Ovary (tissue), 9 donors: Measurements from ENCODE around the gene FAHD2A. TPM values are rescaled to one million over a fixed set of nuclear protein-coding genes. Genes with fewer than 3 reads are reported as not detected.
"Not testable (repeated sequence)": the region's sequence is repeated elsewhere in the genome, so short reads cannot be mapped to it uniquely, and the experiment has no call there.

ENCODE experiments used
- DNase-seq, 5 donors: peaks; one replicate each; pipeline ENCODE4 v3.0.0-alpha.2; 2019 to 2020
- H3K27ac ChIP-seq, 2 donors: fragments of 200-600 bp; one replicate each; pipeline versions ENCODE4 v1.5.1 to v1.8.0; 2019 to 2022
- H3K27me3 ChIP-seq: fragments of 200-600 bp; one replicate; pipeline ENCODE4 v1.8.0; 2022
- H3K36me3 ChIP-seq: fragments of 200-600 bp; sonication (generic); one replicate; pipeline ENCODE4 v1.5.1; 2019
- H3K4me1 ChIP-seq: one replicate; pipeline ENCODE4 v1.8.1; 2013; ENCODE audit warnings: mild to moderate bottlenecking, moderate library complexity; ENCODE audit not compliant: insufficient read depth
- H3K4me3 ChIP-seq: fragments of 200-600 bp; sonication (generic); one replicate; pipeline ENCODE4 v1.5.1; 2017
- H3K9me3 ChIP-seq, 2 donors: fragments of 200-600 bp in 1 of 2; sonication (generic) in 1 of 2; one replicate each; pipeline versions ENCODE4 v1.5.1 to v1.8.1; 2013 to 2019; ENCODE audit warnings: mild to moderate bottlenecking in 1 of 2, moderate library complexity in 1 of 2
- CTCF ChIP-seq, 3 donors: fragments of 450-650 bp in 2 of 3; fragments of 200-600 bp in 1 of 3; IDR thresholded peaks; one replicate each; pipeline versions ENCODE4 v1.5.1 to v1.8.0; 2016 to 2022; ENCODE audit warnings: antibody characterized with exemption in 3 of 3, mild to moderate bottlenecking in 1 of 3
- EP300 ChIP-seq: sonication (generic); formaldehyde crosslinking; IDR thresholded peaks from one replicate; pipeline ENCODE4 v1.6.1; 2017; ENCODE audit warnings: antibody characterized with exemption
- POLR2A ChIP-seq: fragments of 450-650 bp; IDR thresholded peaks from one replicate; pipeline ENCODE4 v1.6.1; 2017; ENCODE audit warnings: antibody characterized with exemption, mild to moderate bottlenecking, moderate library complexity
- WGBS, 3 donors: extraction: QIAGEN DNeasy Blood & Tissue Kit in 1 of 3; methylation state at CpG; one replicate each; pipeline versions ENCODE4 v1.1.5 to v1.1.7; 2013 to 2017; 5-methylcytosine and 5-hydroxymethylcytosine counted together
- intact Hi-C, 4 donors: fragments of 100-400 bp; cut with DNase I; formaldehyde crosslinking; loops; one replicate each; pipeline versions ENCODE4 v1.11.0 to v1.15.1; 2022 to 2023
- polyA plus RNA-seq, 2 donors: library from polyadenylated mRNA; stranded (reverse); fragments of 200-250 nt in 1 of 2; fragments of 350-450 nt in 1 of 2; fragmentation: Illumina TruSeq in 1 of 2; extraction: RNeasy Lipid Tissue Mini Kit (QIAGEN cat#74804) in 1 of 2; gene quantifications; one replicate each; pipeline ENCODE4 v1.2.3, GENCODE V29; 2013 to 2014
- total RNA-seq, 7 donors: library from RNA; depleted of rRNA in 2 of 7; stranded (reverse); fragments of >200 nt in 2 of 7; fragmentation: NEBNext Ultra II Directional in 3 of 7; extraction: Animal tissue kit (Norgen Biotek cat#: 25700) in 3 of 7; gene quantifications; one replicate each; pipeline versions ENCODE4 v1.1.0 to v1.2.4, GENCODE V29; 2016 to 2023
- donor health status: DM: no; HTN: no; CAD: no; lungs with moderate emphysema.
- donor health status: DM: no; HTN: no; CAD: no.
- donor health status: Bipolar disorder and iron deficiency.
- donor health status: DM: yes; HTN: yes; CAD: no.
- donor health status: DM: no; HTN: no; CAD: no.
- donor health status: DM: yes; HTN: yes; CAD: no.

FAHD2A gene
- total and polyA plus RNA-seq, 9 donors, result 15.3 to 33.6 (median 29.2) TPM

GRCh38 chr2:95399061-95399460, 3.4 kb upstream of the FAHD2A start:
- H3K27me3 ChIP-seq, result no peaks in the 10 kb centered on the region
- H3K4me1 ChIP-seq, result peaks cover 6% of the 10 kb centered on the region
- H3K27ac ChIP-seq, result no peak overlapping the region
- intact Hi-C loops, result no loop called here
- H3K4me3 ChIP-seq, result no peak overlapping the region
- no peak for TF ChIP-seq EP300
- TF ChIP-seq CTCF (IDR thresholded peaks at IDR 0.05), result no peak
- no peak for TF ChIP-seq POLR2A
- H3K36me3 ChIP-seq, result no peaks in the 10 kb centered on the region
- no peaks in the 10 kb centered on the region for H3K9me3 ChIP-seq
- 92 to 93% (median 92%) methylated on average over 7 of the region's 7 CpGs for WGBS, 3 donors
- DNase-seq, result no peak

GRCh38 chr2:95401480-95401879, 1.0 kb upstream of the FAHD2A start:
- Histone ChIP-seq H3K4me3 (peak overlapping the region; percentile 75), H3K9me3 (no peaks in the 10 kb centered on the region), H3K4me1 (peaks cover 6% of the 10 kb centered on the region), H3K27ac (no peak overlapping the region), H3K27me3 (no peaks in the 10 kb centered on the region), H3K36me3 (no peaks in the 10 kb centered on the region)
- TF ChIP-seq CTCF (IDR thresholded peaks at IDR 0.05), result no peak
- no peak for TF ChIP-seq POLR2A
- TF ChIP-seq EP300, result no peak
- intact Hi-C loops, result no loop called here
- DNase-seq, result no peak
- 69 to 78% (median 72%) methylated on average over 9 of the region's 9 CpGs for WGBS, 3 donors

- H3K9me3 ChIP-seq, H3K4me1 ChIP-seq, H3K27me3 ChIP-seq, H3K36me3 ChIP-seq, intact Hi-C loops, DNase-seq: not testable (repeated sequence)
- Histone ChIP-seq H3K4me3 (peak overlapping the region; percentile 75), H3K27ac (peak overlapping the region in 1 of 2 donors; percentile 43)
- 0 to 1% (median 1%) methylated on average over 10 of the region's 10 CpGs for WGBS, 3 donors
These were observed 521 bp upstream of the FAHD2A start for GRCh38 chr2:95402004-95402369.

- H3K4me1 ChIP-seq, intact Hi-C loops, DNase-seq, H3K36me3 ChIP-seq, H3K9me3 ChIP-seq, H3K27me3 ChIP-seq: not testable (repeated sequence)
- peak overlapping the region; percentile 75 for H3K4me3 ChIP-seq
- H3K27ac ChIP-seq, result peak overlapping the region; percentile 43 to 66
- whole genome bisulfite sequencing, 3 donors, result 0 to 3% (median 1%) methylated on average over 5 of the region's 5 CpGs
These were observed 755 bp downstream of the FAHD2A start for GRCh38 chr2:95403204-95403721.

- DNase-seq, H3K36me3 ChIP-seq, H3K4me1 ChIP-seq, H3K27ac ChIP-seq, H3K9me3 ChIP-seq, H3K4me3 ChIP-seq, intact Hi-C loops, H3K27me3 ChIP-seq: not testable (repeated sequence)
- 81 to 85% (median 81%) methylated on average over 5 of the region's 5 CpGs for whole genome bisulfite sequencing, 3 donors
These were observed 1.3 kb downstream of the FAHD2A start for GRCh38 chr2:95403824-95404223.

- H3K4me1 ChIP-seq, H3K27me3 ChIP-seq, DNase-seq, H3K9me3 ChIP-seq, H3K27ac ChIP-seq, H3K4me3 ChIP-seq, H3K36me3 ChIP-seq, intact Hi-C loops: not testable (repeated sequence)
- WGBS, 3 donors, result 76 to 88% (median 84%) methylated on average over 3 of the region's 3 CpGs
These were observed 2.2 kb downstream of the FAHD2A start for GRCh38 chr2:95404676-95405075.

- H3K36me3 ChIP-seq, H3K27me3 ChIP-seq, H3K4me1 ChIP-seq, H3K4me3 ChIP-seq, H3K9me3 ChIP-seq, DNase-seq, H3K27ac ChIP-seq: not testable (repeated sequence)
- intact Hi-C loops, result loop anchor here in 2 of 4 donors (5.0 kb wide), 2 partner anchors 316 to 321 kb away; no protein-coding TSS in a partner anchor
- 82 to 87% (median 84%) methylated on average over 5 of the region's 5 CpGs for WGBS, 3 donors
These were observed 8.7 kb downstream of the FAHD2A start for GRCh38 chr2:95411239-95411638.
